CD4-positive, alpha-beta T cell treated with Interferon alpha-2 for 1 hour (primary cell): ENCODE data around the gene NUP214.
A peak's percentile ranks its signal among the peaks of the same experiment; 100 is the strongest.
"Not testable (repeated sequence)": the region's sequence is repeated elsewhere in the genome, so short reads cannot be mapped to it uniquely, and the experiment has no call there.

Experiments
- DNase-seq, 2 donors: peaks; one replicate each; pipeline ENCODE4 v3.0.0-alpha.2; 2020 to 2022

Gene NUP214

DNA sequence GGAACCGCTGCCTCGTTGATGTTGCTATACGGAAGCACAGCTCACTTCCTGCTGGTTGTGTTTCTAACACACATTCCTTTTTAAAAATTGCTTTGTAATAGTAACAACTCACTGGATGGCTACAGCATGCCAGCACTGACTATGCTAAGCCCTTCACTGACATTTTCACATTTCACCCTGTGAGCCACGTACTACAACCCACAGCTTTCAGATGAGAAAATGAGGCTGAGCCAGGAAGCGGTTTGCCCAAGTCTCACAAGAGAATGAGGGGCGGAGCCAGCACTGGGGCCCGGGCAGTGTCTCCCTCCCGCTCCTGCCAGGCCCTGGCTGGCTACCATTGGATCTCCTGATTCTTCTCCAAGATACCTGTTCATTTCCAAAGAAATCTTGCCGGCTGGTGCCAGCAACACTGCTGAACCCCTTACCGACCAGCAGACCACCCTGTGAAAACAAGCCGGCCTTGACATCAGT lies 112.6 kb downstream of the NUP214 start:
- DNase-seq, result peak; percentile 82 to 87

DNA sequence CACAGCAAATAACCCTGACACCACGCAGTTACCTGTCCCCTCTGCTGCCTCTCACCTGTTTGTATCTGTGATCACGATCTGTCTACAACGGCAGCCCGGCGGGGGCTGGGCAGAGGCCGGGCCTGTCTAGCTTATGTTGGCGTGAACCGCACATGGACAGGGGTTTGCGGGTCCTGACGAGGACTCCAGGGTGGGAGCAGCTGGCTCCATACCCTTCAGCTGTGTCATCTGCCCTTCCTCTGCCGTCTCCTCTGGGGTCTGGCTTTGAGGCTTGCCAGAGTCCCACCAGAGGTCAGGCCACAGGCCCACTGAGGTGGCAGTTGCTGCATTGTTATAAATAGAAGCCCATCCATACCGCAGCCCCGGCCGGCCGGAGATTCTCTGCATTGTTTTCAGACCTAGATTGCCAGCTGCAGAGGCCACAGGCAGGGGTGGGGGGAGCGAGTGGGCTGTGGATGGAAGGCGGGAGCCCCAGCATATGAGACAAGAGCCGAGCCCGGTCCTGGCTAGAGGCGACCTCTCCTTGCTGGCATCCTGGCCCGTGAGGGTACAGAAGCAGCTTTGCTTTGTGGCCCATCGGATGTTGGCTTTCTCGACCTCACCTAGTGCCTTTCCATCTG lies 113.1 kb downstream of the NUP214 start:
- DNase-seq, result no peak

DNA sequence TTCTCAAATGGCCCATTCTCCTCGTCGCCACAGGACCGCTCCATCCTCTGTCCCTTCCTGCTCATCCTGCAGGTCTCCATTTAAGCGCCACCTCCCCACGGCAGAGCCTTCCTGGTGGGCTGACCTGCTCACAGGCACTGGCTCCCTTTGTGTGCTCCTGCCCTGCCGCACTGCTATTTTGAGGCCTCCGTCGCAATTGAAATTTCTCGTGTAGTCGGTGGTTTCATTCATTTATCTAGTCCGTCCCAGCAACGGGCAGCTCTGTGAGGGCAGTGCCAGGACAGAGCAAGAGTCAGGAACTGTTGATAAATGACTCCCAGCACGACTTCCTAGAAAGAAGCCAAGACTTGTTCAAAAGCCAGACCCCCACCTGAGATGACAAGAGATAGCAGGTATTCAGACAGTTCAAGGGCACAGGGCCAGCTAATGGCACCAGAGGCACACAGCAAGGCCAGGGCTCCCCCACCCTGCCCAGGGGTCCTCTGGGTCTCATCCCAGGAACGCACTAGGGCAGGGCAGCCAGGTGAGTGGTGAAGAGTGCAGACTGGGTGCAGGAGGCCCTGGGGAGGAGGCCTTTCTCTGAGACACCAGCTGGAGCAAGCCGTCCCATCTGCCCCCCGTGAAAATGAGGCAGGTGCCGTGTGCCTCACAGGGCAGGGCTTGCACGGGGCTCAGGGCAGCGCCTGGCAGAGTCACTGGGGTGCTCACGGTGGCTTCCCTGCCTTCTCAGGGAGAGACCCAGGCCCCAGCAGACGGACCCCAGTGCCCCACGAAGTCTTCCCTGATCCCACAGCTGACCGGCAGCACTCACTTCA lies 114.0 kb downstream of the NUP214 start:
- DNase-seq, result no peak

DNA sequence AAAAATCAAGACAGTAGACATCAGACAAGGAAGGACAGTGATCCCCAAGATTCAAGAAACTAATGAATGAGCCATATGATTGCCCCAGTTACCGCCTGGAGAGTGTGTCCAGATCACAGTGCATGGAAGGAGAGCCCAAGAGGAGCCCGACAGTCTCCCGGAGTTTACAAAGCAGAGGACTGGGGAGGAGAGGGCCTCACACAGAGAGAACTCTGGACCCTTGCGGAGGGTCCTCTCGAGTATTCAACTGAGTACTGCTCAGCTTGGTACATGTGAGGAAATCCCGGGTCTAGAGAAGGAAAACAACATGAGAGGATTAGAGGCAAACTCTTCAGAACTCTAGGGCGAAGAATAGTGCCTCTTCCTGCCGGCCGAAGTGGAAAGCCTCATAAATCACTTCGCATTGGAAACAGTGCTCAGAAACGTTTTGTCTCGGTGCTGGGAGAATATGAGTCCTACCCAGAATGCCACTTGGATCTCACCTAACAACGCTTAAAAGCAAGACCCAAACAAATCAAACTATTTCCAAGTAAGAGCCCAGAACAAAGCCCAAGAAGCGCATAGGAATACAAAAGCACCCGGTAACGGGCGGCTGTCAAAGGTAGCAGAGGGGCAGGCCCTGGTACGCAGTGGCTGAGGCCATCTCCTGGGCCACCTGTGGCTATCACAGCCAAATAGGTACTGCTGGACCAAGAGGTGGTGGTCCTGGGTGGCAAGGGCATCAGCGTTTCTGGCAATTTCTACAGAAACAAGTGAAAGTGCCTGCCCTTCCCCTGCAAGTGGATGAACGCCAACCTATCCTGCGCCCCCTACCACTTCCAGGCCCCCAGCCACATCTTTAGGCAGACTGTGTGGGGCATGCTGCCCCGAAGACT lies 114.9 kb downstream of the NUP214 start:
- DNase-seq, result no peak

DNA sequence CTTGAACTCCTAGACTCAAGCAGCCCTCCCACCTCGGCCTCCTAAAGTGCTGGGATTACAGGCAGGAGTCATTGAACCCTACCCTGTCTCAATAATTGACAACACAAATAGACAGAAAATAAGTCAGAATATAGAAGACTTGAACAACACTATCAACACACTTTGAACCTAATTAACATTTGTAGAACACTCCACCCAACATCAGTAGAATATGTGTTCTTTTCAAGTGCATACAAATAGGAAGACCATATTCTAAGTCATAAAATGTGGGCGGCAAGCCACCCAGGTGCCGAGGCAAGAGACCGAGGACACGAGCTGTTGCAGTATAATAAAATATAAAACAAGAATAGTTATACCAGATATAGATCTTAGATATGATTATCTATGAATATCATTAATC lies 118.9 kb downstream of the NUP214 start:
- not testable (repeated sequence) for DNase-seq

DNA sequence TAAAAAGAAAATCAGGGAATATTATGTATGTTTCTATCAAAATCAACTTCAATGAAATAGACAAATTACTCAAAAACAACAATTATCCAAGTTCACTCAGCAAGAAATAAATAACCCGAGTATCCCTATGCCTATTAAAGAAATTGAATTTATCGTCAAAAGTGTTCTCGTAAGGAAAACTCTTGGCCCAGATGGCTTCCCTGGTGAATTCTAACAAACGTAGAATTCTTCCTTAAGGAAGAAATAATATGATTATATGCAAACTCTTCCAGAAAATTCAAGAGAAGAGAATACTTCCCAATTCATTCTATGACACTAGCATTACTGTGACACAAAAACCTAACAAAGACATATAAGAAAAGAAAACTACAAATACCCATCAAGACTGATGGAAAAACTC lies 121.2 kb downstream of the NUP214 start:
- DNase-seq, result no peak

DNA sequence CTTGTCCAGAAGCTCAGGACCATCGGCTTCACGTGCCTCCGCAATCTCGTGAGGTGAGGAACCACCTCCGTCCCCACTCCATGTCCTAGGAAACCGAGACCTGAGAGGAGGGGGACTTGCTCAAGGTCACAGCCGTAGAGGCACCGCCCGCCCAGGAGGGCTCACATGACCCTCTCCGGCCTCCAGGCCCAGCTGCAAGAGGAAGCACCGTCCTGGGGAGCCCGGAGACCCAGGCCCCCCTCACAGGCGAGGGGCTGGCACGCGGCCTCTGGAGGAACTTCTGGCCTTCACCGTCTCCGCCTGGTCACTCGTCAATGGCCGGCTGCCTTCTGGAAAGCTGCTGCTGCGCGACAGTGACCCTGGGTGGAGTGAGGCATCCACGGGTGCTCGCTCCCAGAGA lies 126.7 kb downstream of the NUP214 start:
- DNase-seq, result no peak

DNA sequence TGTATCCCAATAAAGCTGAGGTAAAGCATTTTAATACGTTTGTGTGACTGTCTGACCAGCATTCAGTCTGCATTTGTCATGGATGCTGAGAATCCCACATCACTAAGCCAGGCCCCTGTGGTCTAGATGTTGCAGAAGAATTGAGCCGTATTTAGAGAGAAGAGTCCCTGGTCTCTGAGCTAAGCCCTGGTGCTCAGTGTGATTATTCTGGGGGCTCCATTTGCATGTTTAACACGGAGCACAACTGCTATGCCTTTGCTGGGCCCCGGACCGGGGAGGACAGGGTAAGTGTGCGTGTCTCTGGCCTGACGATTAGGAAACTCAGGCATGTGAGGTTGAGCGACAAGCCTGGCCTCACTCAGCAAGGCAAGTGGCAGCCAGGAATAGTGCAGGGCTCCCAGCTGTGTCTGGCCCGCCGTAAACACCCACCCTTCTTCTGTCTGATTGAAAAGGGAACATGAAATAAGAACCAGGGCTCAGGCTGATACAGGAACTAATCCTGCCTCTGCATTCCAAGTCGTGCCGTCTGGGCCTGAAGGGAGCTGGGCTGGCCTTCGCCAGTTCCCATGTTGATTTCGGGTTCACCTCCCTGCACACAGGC lies 128.6 kb downstream of the NUP214 start:
- DNase-seq, result no peak

DNA sequence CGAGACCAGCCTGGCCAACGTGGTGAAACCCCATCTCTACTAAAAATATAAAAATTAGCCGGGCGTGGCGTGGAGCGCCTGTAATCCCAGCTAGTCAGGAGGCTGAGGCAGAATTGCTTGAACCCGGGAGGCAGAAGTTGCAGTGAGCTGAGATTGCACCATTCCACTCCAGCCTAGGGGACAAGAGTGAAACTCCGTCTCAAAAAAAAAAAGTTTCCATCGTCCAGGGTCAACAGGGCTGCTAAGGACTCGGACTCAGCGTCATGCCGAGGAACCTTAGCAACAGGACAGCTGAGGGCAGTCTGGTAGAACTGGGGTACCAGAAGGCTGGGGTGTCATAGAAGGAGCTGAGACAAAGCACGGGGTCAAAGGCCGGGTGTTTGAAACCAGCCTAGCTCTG lies 129.2 kb downstream of the NUP214 start:
- no peak for DNase-seq

DNA sequence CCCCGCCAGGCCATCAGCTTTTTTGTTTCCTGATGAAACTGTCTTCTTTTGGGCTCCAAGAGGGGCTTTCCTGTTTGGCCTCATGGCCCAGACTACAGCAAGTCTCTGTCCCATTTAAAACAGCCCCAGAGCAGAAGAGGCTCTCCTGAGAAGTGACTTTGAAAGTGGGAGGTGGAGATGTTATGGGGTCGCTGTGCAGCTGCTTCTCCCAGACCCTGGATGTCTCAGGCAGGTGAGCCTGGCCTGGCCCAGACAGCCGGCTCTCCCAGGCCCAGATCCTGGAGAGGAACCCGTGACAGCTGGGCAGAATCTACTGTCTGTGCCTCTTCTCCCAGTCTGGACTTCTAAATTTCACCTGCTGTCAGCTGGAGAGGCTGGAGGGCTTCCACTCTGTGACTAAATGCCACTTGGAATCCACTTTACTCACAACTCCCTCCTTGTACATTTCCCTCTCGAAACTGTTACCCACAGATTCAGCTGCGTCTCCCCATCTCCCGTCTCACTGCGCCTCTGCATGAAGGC lies 130.4 kb downstream of the NUP214 start:
- DNase-seq, result no peak

DNA sequence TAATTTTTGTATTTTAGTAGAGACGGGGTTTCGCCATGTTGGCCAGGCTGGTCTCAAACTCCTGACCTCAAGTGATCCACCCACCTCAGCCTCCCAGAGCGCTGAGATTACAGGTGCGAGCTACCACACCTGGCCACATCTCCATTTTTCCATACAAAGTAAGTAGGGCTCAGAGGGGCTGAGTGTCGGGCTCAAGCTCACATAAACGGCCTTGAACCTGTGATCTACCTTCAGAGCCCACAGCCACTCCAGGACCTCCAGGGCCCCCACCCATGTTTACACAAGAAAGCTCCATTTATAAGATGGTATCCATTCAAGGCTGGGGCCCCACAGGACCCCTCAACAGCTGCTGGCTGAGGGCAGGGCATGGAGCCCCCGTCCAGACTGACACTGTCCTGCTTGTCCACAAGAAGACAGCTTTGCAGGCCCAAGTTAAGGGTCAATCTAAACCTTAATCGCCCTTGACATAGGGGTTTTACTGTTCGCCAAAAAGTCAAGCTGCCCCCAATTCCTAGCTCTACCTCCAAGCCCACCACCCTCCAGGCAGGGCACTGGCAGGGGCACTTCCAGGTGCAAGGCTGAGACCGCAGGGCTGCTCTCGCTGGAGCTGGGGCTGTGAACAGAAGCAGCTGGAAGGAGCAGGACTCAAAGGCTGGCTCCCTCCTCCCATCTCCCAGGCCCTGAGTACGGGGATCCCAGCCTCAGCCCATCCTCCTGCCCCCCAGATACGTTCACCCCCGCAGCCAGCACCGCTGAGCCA lies 132.1 kb downstream of the NUP214 start:
- no peak for DNase-seq

DNA sequence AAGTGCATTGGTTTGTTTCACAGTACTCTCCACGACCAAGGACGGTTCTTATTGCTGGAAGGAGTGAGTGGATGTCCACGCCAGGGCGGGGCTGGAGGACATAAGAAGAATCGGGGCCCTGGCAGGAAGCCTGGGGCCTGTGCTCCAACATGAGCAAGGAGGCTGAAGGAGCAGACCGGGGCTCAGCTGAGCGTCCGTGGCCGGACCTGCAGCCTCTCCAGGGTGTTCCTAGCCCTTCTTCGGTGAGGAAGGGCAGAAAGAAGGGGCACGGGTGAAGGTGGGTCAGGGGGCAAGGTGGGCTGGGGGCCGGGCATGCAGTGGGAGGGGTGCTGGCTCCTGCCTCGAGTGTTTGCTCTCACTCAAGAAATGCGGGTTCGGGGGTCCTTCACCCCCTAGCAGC lies 132.8 kb downstream of the NUP214 start:
- DNase-seq, result no peak

DNA sequence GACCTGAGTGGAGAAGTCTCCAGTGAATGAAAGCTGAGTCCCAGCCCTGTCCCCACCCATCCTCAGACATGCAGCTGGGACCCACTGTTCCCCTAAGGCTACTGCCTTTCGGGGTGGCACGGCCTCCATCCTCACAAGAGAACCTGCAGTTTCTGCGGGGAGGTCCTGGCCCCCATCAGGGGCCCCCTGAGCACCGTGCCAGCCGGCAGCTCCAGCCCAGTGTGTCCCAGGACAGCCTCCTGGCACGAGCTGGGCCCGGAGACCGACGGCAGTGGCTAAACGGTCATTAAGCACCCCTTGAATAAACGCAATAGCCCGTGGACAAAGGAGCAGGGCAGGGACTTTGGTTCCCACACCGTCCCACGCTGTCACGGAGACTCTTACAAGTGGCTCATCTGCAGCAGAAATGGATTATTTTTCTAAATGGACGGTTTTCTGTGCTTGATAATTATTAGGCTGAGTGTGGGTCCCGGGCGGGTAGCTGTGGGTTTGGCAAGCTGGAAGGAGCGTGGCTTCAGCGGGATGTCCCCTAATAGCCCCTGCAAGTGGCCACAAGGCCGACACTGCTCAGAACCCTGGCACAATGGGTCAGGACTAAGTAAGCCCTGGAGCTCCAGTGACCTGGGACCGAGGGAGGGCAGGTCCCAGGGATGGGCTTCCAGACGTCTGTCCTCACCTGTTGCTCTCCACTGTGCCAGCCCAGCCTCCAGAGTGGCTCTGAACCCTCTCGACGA lies 133.5 kb downstream of the NUP214 start:
- no peak for DNase-seq

DNA sequence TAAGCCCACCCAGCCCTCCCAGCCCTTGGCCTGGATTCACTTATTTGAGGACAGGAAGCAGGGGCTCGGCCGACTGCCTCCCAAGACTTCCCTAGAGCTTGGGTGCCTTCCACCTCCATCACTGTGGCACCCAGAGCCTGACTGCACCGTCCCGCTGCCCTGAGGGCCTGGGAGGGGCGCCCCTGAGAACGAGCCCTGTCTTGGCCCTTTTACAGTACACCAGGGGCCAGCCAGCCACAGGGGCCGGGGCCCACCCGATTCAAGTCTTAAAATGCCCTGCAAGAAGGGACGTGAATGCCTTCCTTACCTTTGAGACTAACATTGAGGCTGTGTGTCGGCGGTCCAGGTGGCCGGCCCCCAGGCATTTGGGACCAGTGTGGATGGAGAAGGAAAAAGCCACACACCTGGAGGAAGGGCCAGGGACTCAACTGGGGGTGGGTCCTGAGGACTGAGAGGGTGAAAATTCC lies 134.1 kb downstream of the NUP214 start:
- no peak for DNase-seq

DNA sequence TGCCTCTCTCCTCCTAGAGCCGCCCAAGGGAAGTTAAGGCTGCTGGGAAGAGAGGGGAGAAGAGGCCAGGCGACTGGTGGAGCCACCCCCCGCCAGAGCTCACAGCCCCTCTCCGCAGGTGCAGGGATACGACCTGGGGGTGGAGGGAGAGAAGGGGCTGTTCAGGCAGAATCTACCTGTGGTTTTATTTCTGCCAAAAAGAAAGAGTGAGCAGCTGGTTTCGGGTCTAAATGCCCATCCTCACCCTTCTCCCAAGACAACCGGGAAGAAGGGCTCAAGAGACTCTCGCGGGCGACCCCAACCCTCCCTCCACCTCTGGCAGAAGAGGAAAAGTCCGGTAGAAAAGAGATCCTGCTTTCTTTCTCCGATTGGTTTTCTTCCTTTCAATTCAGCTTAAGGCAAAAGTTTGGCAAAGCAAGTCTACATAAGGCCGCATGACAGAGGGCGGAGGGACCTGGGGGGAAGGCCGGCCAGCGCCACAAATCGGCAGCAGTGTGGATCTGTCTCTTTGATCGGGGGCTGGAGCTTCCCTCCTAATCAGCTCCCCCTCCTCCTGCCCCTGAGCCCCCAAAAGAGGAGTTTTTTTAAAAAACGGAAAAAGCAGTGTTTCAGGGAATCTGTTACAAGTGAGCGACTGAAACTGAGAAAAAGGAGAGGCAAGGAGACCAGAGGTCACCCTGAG lies 134.7 kb downstream of the NUP214 start:
- DNase-seq, result no peak

DNA sequence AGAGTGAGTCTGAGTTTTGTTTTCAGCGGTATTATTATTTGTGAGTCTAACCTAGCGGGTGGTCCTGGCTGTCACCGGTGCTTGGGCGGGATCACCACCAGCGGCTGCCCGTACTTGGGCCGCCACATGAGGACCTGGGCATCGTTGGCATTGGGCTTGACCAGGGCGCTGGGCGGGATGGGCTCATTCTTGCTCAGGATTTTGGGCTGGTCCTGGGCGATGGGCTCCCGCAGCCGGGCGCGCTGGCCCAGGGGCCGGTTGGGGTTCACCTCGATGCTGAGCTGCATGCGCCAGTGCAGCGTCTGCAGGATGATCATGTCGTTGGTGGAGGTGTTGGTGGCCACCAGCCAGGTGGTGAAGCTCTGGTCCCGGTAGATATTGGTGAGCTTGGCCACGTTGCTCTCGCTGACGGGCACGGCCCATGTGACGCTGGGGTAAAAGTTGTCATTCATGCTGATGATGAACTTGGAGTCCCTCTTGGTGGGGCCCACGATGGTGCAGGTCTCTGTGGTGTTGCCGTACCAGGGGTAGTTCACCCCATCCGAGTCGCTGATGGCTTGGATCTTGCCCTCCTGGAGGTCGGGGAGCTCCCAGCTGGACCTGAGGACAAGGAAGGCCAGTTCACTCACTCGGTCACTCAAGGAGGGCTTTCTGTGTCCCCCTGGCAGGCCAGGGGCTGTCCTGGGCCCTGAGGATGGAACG lies 135.5 kb downstream of the NUP214 start:
- no peak for DNase-seq

DNA sequence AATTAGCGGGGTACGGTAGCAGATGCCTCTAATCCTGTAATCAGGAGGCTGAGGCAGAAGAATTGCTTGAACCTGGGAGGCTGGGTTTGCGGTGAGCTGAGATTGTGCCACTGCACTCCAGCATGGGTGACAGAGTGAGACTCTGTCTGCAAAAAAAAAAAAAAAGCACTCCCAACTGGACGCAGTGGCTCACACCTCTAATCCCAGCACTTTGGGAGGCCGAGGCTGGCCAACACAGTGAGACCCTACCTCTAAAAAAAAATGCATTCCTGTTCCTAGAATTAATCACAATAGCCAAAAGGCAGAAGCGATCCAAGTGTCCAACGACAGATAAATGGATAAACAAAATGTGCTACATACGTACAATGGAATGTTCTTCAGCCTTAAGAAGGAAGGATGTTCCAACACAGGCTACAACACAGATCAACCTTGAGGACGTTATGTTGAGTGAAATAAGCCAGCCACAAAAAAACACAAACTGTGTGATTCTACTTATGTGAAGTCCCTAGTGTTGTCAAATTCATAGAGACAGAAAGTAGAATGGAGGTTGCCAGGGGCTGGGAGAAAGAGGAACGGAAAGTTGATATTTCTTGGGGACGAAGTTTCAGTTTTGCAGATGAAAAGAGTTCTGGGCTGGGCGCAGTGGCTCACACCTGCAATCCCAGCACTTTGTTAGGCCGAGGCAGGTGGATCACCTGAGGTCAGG lies 137.1 kb downstream of the NUP214 start:
- no peak for DNase-seq

DNA sequence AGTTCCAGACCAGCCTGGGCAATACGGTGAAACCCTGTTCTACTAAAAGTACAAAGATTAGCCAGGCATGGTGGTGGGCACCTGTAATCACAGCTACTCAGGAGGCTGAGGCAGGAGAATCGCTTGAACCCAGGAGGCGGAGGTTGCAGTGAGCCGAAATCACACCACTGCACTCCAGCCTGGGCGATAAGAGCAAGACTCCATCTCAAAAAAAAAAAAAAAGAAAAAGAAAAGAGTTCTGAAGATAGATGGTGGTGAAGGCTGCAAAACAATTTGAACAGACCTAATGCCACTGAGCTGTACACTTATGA lies 137.6 kb downstream of the NUP214 start:
- DNase-seq, result not testable (repeated sequence)

DNA sequence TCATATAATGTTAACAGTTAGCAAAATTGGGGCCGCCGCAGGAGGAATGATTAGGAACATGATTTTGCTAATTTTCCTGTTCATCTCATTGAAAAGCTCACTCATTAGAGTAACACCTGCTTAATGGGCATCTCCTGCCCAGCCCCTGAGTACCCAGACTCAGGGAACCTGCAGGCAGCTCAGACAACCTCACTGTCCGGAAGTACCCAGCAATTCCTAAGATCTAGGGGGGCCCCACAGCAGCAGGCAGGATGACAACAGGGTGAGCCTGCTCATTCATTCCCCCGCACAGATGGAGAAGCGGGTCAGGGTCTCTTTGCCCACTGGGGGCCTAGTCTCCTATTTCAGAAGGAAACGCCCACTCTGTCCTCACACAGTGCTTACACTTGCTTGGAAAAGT lies 138.3 kb downstream of the NUP214 start:
- DNase-seq, result no peak
